NCI-H146 treated with DMSO at 0.1 percent for 48 hours (cell line): ENCODE measurements around the gene RAX2.
"Not testable (repeated sequence)": the region's sequence is repeated elsewhere in the genome, so short reads cannot be mapped to it uniquely, and the experiment has no call there.

Experiments
- DNase-seq: peaks from one replicate; lab custom pipeline; 2025; ENCODE audit not compliant: unreplicated experiment; lab: John Stamatoyannopoulos, UW

Gene RAX2

DNA sequence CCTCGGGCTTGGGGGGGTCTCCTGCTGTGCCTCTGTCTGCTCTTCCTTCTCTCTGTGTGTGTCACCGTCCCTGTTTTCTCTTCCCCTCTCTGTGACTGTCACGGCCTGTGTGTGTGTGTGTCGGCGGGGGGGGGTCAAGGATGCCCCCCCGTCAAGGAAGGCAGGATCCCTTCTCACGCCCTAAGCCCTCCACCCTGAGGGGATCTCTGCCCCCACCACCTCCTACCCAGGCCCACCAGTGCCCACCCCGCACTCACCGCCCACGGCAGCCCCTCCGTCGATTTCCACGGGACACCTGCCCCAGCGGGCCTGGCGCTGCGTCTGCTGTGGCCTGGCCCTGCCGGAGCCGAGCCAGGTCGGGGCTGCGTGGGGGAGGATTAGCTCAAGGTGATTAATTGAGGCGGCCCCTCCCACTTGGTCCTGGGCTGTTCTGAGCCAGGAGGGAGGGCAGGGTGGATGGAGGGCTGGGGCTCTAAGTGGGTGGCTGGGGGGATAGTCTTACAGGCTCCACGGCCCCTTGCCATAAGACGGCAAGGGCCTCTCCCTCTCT is at the start of gene RAX2:
TSS of gene RAX2 (minus strand) at position 323 of the 550 bp plus-strand sequence. CDS start 486 bp downstream, outside the sequence.
- DNase-seq, result no peak

- DNase-seq, result no peak
Observed at GRCh38 chr19:3821156-3821555, 49.1 kb upstream of the RAX2 start.

DNA sequence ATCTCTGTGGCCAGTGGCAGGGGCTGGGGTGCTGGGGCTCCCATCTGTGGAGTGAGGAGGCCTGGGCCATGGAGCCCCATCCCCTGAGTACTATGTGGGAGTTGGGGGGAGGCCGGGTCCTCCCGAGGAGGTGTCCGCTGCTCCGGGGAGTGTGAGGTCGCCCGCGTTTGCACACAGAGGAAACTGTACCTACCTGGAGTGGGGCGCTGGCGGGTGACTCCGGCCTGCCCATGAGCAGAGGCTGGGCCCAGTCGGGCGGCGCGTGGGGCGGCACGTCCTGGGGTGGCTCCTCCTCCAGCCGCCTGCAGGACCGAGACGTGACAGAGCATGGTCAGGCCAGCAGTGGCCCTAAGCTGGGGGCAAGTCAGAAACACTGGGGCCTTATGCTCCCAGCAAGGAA is 48.0 kb upstream of the RAX2 start:
- no peak for DNase-seq

DNA sequence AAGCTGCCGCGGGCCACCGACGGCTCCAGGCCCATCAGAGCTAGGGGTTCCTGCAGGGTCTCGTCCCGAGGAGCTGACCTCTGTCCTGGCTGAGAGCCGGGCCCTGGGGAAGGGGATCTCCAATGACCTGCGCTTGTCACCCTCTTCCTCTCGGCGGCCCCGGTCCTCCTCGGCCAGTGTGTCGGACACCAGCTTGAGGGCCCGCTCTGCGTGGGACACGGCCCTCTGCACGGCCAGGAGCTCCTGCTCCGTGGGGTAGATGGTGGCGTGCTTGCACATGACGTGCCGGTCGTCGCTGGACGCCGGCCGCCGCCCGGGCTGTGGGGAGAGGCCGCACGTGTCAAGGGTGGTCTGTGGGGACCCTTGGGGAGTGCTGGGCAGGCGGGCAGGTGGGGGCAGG is 46.9 kb upstream of the RAX2 start:
- no peak for DNase-seq

- no peak for DNase-seq
Observed at GRCh38 chr19:3818466-3818865, 46.4 kb upstream of the RAX2 start.

- DNase-seq, result no peak
Observed at GRCh38 chr19:3817761-3818160, 45.7 kb upstream of the RAX2 start.

DNA sequence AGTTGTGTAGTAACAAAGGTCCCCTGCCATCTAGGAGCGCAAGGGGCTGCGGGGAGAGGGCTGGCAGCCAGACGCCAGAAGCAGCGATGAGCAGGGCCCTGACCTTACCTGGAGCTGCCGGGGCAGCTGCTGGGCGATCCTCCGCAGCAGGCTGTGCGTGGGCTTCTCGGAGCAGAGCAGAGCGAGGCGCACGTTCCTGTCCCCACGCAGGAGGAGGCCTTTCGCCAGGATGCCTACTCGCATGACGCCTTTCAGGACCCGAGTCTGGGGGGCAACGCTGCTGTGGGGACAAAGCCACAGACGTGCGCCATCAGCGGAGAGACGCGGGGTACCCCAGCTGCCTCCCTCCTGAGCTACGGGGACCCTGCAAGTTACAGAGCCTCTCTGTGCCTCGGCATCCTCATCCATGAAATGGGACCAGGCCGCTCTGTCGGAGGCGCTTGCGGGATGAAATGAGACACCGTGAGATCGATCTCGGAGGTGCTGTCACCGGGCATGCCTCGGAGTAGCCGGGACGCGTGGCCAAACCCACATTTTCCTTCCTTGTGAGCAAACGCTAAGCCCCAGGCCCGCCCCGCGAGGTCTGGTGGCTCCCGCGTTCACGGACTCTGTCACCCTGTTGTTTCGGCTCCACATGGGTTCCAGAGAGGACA is 44.7 kb upstream of the RAX2 start:
- DNase-seq, result no peak

DNA sequence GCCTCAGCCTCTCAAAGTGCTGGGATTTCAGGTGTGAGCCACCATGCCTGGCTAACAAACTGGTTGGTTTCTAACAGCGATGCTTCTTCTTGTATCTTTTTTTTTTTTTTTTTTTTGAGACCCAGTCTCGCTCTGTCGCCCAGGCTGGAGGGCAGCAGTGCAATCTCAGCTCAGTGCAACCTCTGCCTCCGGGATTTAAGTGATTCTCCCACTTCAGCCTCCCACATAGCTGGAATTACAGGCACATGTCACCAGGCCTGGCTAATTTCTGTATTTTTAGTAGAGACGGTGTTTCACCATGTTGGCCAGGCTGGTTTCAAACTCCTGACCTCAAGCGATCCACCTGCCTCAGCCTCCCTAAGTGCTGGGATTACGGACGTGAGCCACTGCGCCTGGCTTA is 44.1 kb upstream of the RAX2 start:
- DNase-seq, result not testable (repeated sequence)

DNA sequence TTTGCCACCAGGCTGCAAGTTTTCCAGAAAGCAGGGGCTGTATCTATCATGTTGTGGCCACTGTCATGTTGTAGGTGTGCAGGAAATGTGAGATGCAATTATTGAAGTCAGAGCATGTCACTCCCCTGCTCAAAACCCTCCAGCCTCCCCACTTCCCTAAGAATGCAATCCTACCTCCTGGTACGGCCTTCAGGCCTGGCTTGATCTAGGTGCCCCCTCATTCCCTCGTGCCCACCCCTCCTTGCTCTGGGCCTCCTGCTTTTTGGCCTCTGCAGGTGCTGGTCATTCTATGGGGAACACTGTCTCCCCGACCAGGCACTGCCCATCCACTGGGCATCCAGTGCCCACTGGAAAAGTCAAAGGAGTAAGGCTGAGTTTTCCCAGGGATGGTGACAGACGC is 42.6 kb upstream of the RAX2 start:
- DNase-seq, result no peak

DNA sequence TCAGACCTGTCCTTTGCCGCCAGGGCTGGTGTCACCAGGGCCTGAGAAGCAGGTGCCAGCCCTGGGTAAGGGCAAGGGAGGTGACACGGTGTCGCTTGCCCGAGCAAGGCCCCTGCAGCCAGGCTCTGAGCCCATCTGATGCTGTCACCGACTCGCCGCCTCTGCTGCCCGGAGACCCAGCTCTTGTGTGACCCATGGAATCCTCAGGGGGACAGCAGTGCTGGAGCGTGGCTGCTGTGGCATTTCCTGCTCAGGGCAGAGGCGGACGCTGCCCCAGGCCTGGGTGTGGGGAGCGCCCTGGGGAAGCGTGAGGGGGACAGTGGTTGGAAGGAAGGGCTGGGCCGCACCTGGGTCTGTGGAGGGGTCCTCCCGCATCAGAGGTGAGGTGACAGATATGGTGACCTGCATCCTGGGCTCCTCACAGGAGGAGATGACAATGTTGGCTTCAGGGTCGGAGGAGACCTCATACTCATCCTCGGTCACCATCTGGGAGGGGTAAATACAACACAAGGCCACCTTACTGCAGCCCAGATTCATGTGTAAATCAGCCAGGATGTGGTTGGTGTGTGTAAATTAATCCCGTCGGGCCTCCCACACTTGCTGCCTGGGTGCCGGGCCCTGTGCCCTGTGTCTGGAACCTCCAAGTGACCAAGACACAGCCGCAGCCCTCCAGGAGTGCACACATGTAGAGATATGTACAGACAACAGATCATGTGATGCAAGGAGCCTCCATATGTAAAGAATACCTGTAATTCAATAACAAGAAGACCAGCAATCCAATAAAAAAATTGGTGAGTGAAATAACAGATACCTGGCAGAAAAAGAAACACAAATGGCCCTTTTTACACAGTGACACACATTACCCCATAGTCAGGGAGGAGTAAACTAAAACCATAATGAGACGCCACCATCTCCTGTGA is 41.7 kb upstream of the RAX2 start:
- no peak for DNase-seq

GRCh38 chr19:3810708-3811355 is 38.8 kb upstream of the RAX2 start:
- no peak for DNase-seq

DNA sequence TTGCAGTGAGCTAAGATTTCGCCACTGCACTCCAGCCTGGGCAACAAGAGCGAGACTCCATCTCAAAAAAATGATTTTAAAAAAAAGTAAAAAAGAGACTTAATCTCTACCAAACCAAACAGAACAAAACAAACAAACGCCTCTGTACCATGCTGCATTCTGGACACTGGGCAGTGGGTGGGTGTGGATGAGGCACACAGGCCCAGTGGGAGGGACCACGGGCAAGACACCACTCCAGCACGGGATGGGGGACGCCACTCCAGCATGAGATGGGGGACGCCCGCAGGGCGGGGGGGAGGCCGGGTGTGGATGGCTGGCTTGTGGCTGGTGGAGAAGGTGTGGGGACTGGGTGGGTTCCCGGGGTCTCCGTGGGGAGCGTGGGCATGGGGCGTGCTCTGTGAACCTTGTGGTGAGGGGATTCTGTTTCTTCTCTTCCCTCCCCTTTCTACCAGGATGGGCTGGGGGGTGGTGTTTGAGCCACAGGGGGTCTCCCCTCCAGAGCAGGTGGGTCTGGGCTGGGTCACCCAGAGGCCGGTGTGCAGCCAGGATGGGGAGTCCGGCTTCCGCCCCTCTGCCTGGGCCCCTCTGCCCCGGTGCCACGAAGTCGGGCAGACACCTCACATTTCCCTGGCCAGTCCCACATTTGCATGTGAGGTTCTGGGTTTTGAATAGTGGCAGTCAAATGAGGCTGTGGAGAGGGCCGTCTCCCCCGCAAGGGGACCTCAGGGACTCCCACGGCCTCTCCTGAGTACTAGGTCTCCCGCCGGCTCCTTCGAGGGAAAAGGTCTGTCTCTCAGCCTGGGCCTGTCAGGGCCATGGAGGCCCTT is 38.1 kb upstream of the RAX2 start:
- no peak for DNase-seq

GRCh38 chr19:3808420-3809143 is 36.6 kb upstream of the RAX2 start:
- no peak for DNase-seq

GRCh38 chr19:3807574-3808354 is 35.7 kb upstream of the RAX2 start:
- no peak for DNase-seq

GRCh38 chr19:3807131-3807480 is 35.1 kb upstream of the RAX2 start:
- no peak for DNase-seq

DNA sequence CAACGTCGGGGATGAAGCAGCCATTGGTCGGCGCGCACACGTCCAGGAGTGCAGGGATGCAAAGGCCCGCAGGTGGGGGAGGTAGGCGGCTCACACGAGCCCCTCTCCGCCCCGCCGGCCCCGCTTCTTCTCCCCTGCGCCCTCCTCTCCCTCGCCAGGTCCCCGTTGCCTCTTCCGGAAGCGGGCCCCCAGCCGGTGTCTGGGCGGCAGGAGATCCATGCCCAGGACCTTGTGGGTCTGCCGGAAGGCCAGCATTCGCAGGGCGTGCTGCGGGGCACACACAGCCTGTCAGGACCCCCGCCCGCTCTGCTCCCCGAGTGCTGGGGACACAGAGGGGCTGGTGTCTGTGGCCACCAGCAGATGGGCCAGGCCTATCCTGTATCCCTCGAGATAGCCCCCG is 33.8 kb upstream of the RAX2 start:
- no peak for DNase-seq

DNA sequence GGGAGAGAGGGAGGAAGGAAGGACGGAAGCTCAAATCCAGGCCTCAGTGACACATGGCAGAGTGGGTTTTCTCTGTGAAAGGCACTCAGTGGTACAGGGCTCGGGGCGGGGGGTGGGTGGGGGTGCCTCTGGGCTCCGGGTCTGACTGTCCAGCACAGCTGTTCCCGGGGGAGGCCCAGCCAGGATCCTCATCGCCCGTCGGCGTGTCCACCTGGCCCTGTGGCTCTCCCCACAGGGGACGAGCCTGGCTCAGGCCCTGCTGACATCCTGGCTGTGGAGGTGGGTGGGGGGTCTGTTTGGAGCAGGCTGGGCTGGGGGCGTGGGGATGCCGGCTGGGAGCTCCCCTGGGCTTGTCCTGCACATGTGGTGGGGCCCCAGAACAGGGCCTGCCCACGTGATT is 32.4 kb upstream of the RAX2 start:
- DNase-seq, result no peak

DNA sequence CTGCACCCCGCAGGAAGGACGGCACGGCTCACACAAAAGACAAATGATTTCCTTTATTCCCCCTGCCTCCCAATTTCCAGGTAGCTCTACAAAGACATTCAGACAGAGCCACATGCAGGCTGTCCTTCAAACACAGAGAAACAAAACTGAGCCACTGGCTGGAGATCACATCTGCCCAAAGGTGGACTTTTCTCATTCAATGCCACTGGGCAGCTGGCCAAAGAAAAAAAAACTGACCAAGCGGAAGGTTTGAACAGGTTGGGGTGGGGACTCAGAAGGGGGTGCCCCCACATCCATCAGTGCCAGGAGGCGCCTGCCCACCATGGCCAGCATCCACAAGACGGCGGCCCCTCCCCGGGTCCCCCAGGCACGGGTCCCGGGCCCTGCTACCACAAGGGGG is 32.0 kb upstream of the RAX2 start:
- DNase-seq, result no peak

DNA sequence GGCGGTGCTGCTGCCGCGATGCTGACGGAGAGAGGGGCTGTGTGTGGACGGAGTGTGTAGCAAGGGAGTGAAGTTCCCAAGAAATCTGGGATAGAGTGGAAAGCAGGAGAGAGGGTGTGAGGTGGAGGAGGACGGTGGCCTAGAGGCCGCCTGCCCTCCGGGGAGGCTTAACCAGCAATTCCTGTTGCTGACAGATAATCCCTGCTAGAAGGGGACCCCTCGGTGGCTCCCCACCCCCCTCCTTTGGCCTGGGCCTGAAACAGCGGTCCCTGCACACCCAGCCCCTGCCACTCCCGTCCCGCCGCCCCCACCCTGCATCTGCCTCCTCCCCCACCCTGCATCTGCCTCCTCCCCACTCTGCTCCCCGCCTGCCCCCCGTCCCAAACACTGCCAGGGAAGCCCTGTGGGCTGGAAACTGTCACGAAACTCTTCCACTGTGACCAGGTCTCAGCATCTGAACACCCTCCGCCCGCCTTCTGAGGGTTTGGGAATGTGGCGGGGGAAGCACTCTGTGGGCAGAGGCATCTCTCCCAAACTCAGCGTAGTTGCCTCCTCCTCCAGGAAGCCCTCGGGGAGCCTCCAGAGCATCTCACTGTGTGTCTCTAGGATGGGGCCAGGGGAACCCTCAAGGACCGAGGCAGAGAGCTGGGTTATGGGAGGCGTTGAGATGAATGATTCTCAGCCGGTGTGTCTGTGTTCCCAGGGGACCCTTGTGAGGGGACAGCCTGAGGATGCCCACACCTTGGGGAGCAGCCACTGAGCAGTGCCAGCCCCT is 31.3 kb upstream of the RAX2 start:
- no peak for DNase-seq
